Psoas muscle (tissue), 8 donors: ENCODE data around the gene ERC2. TPM values are rescaled to one million over a fixed set of nuclear protein-coding genes. Genes with fewer than 3 reads are reported as not detected.
A peak's percentile ranks its signal among the peaks of the same experiment; 100 is the strongest.

Source experiments
- ATAC-seq, 4 donors: fragments of 200-7000 bp; cut with Tn5 transposase; one replicate each; pipeline ENCODE4 v1.9.1; 2020; ENCODE audit warnings: moderate library complexity in 3 of 4, mild to moderate bottlenecking in 2 of 4
- DNase-seq, 2 donors: peaks; one replicate each; pipeline ENCODE4 v3.0.0-alpha.2; 2020
- H3K27ac ChIP-seq: fragments of 200-600 bp; one replicate; pipeline ENCODE4 v1.8.0; 2022
- H3K27me3 ChIP-seq, 3 donors: fragments of 200-600 bp in 1 of 3; one replicate each; pipeline versions ENCODE4 v1.6.1 to v1.8.0; 2013 to 2022; ENCODE audit warnings: low read length in 2 of 3, mild to moderate bottlenecking in 2 of 3, moderate library complexity in 1 of 3; ENCODE audit not compliant: insufficient read depth in 3 of 3
- H3K36me3 ChIP-seq, 2 donors: fragments of 200-600 bp in 1 of 2; one replicate each; pipeline versions ENCODE4 v1.6.1 to v1.8.0; 2013 to 2022; ENCODE audit warnings: low read depth in 1 of 2, mild to moderate bottlenecking in 1 of 2, moderate library complexity in 1 of 2; ENCODE audit not compliant: insufficient read depth in 1 of 2
- H3K4me1 ChIP-seq: fragments of 200-600 bp; one replicate; pipeline ENCODE4 v1.8.0; 2022
- H3K4me3 ChIP-seq: fragments of 200-600 bp; one replicate; pipeline ENCODE4 v1.8.0; 2022; ENCODE audit warnings: mild to moderate bottlenecking
- H3K9me3 ChIP-seq: fragments of 200-600 bp; one replicate; pipeline ENCODE4 v1.8.0; 2022
- CTCF ChIP-seq: fragments of 200-600 bp; IDR thresholded peaks from one replicate; pipeline ENCODE4 v1.8.0; 2022; ENCODE audit warnings: antibody characterized with exemption
- WGBS, 3 donors: extraction: QIAGEN DNeasy Blood & Tissue Kit; methylation state at CpG; one replicate each; pipeline versions ENCODE4 v1.1.6 to v1.1.7; 2013; 5-methylcytosine and 5-hydroxymethylcytosine counted together
- intact Hi-C, 2 donors: fragments of 100-400 bp; cut with DNase I; formaldehyde crosslinking; loops; one replicate each; pipeline versions ENCODE4 v1.11.0 to v1.14.2; 2022
- polyA plus RNA-seq, 3 donors: library from polyadenylated mRNA; stranded (reverse); fragments of 200-250 nt; gene quantifications; one replicate each; pipeline ENCODE4 v1.2.3, GENCODE V29; 2013
- total RNA-seq, 4 donors: library from RNA; stranded (reverse); fragmentation: NEBNext Ultra II Directional in 2 of 4; extraction: Animal tissue kit (Norgen Biotek cat#: 25700) in 2 of 4; gene quantifications; one replicate each; pipeline versions ENCODE4 v1.2.1 to v1.2.4, GENCODE V29; 2021 to 2023
- donor health status: healthy with polysubstance abuse.
- donor health status: DM: no; HTN: no; CAD: no; lungs with moderate emphysema.
- donor health status: Bipolar disorder and iron deficiency.
- donor health status: healthy.
- donor health status: DM: yes; HTN: yes; CAD: no.
- donor health status: DM: no; HTN: no; CAD: no.
- donor health status: DM: no; HTN: no; CAD: no.
- donor health status: DM: yes; HTN: yes; CAD: no.

The ERC2 gene
- total and polyA plus RNA-seq, 7 donors: 0.04 to 0.15 TPM; not detected in 5

DNA sequence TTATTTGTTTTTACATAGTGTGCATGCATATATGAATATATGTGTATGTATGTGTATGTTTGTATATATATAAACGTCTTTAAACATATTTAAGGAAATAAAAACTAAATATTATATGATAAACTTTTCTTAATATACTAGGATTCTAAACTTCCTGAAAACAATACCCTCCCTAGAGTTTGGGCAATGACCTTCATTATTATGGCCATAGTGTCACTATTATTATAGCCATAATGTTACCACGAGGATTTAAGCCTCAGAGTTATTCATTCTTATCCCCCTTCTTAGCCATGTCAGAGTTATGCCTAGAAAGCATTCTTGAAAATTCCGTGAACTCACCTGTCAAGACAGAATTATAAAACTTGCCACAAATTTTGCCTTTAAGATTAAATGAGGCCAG is 335.5 kb downstream of the ERC2 start:
- H3K9me3 ChIP-seq: no peaks in the 10 kb centered on the region
- no peaks in the 10 kb centered on the region for H3K27me3 ChIP-seq
- ATAC-seq (no peak), DNase-seq (no peak)
- intact Hi-C loops: no loop called here
- 73 to 76% (median 75%) methylated on average over 3 of the region's 3 CpGs for WGBS, 3 donors
- H3K4me3 ChIP-seq: no peak overlapping the region
- H3K36me3 ChIP-seq: no peaks in the 10 kb centered on the region
- no peaks in the 10 kb centered on the region for H3K4me1 ChIP-seq
- TF ChIP-seq CTCF: no peak
- H3K27ac ChIP-seq: no peak overlapping the region

DNA sequence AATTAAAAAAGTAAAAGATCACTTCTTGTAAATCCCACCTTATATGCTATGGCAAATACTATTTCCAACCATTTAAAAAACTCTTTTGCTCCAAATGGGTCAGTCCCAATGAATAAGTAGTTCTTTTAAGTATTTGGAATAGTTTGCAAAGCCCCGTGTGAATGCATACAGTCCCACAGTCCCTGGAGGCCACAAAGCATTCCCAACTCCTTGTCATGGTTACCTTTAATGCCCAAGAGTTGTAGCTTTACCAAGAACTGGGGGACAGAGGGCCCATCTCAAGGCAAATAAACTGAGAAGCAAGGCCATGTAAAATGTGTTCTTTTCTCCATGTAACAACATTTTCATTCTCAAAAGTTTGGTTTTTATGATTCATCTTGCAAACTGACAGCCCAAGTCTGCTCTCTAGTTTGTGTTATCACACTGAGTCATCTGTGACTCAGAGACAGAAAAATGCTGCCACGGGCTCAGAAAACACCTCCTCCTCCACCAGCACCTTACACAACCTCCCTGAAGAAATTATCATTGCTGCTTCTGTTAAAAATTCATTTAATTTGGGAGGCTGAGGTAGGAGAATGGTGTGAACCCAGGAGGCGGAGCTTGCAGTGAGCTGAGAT is 336.2 kb downstream of the ERC2 start:
- no peak overlapping the region for H3K27ac ChIP-seq
- no peaks in the 10 kb centered on the region for H3K36me3 ChIP-seq
- no peak for TF ChIP-seq CTCF
- no peaks in the 10 kb centered on the region for H3K4me1 ChIP-seq
- peak in 1 of 2 donors; percentile 9 for DNase-seq
- ATAC-seq: no peak
- no peaks in the 10 kb centered on the region for H3K27me3 ChIP-seq
- intact Hi-C loops: no loop called here
- no peak overlapping the region for H3K4me3 ChIP-seq
- 39 to 47% (median 42%) methylated on average over 3 of the region's 3 CpGs for WGBS, 3 donors
- no peaks in the 10 kb centered on the region for H3K9me3 ChIP-seq

DNA sequence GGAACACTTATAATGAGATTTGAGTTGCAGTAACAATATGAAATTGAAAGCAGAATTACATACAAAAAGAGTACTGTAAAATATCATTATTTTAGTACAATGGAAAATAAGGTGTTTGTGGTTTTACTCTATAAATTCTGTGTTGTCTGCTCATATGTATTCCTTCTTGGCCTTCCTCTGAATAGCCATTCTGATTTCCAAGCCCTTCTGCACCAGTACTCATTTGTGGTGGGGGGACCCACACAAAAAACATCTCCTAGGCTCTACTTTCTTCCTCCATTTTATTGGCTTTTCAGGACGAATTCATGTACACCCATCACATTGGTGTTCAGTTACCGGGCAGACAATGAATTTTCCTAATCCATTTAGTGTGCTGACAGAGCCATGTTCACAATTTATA is 338.2 kb downstream of the ERC2 start:
- no peaks in the 10 kb centered on the region for H3K27me3 ChIP-seq
- no peak for TF ChIP-seq CTCF
- H3K36me3 ChIP-seq: no peaks in the 10 kb centered on the region
- ATAC-seq (no peak), DNase-seq (no peak)
- H3K27ac ChIP-seq: no peak overlapping the region
- no peaks in the 10 kb centered on the region for H3K4me1 ChIP-seq
- H3K4me3 ChIP-seq: no peak overlapping the region
- H3K9me3 ChIP-seq: no peaks in the 10 kb centered on the region
- 59 to 64% (median 64%) methylated on average over 2 of the region's 2 CpGs for WGBS, 3 donors
- intact Hi-C loops: no loop called here

GRCh38 chr3:56126632-56127031 is 341.6 kb downstream of the ERC2 start:
- no peaks in the 10 kb centered on the region for H3K9me3 ChIP-seq
- H3K4me1 ChIP-seq: no peaks in the 10 kb centered on the region
- ATAC-seq (no peak), DNase-seq (no peak)
- no peak overlapping the region for H3K27ac ChIP-seq
- no peak for TF ChIP-seq CTCF
- no peak overlapping the region for H3K4me3 ChIP-seq
- H3K27me3 ChIP-seq: no peaks in the 10 kb centered on the region
- no peaks in the 10 kb centered on the region for H3K36me3 ChIP-seq
- intact Hi-C loops: no loop called here

GRCh38 chr3:56125358-56126005 is 342.8 kb downstream of the ERC2 start:
- Histone ChIP-seq H3K36me3 (no peaks in the 10 kb centered on the region), H3K9me3 (no peaks in the 10 kb centered on the region), H3K27ac (no peak overlapping the region), H3K4me1 (no peaks in the 10 kb centered on the region), H3K27me3 (no peaks in the 10 kb centered on the region), H3K4me3 (no peak overlapping the region)
- DNase-seq (peak in 1 of 2 donors; percentile 33), ATAC-seq (peak in 2 of 4 donors; percentile 53 to 57)
- WGBS, 3 donors: 24 to 25% (median 24%) methylated on average over 5 of the region's 5 CpGs
- no peak for TF ChIP-seq CTCF
- intact Hi-C loops: no loop called here
